K562 (cell line): ENCODE results near the gene TMED6. TPM values are rescaled to one million over a fixed set of nuclear protein-coding genes. Genes with fewer than 3 reads are reported as not detected.
A peak's percentile ranks its signal among the peaks of the same experiment; 100 is the strongest.

ENCODE experiments used
- ATAC-seq: fragments of 200-7000 bp; cut with Tn5 transposase; 3 replicates; pipeline ENCODE4 v1.9.1; 2020; ENCODE audit warnings: moderate library complexity
- BruUV-seq: library from RNA; stranded (reverse); fragments of 400-500 nt; replicated peaks from 2 replicates; lab custom pipeline; 2021; lab: Mats Ljungman, UMichigan
- CTCF ChIA-PET: fragments of 300-600 bp; formaldehyde crosslinking; extraction: SDS; loops from one replicate; lab custom pipeline; 2021; ENCODE audit warnings: low intra/inter-chr PET ratio; lab: Yijun Ruan, JAX
- POLR2A ChIA-PET: fragments of 300-600, 350-650 bp; sonication (Branson Sonifier 250); formaldehyde crosslinking; extraction: SDS; loops from one replicate; lab custom pipeline; 2021; ENCODE audit warnings: antibody characterized with exemption, inconsistent platforms; lab: Yijun Ruan, JAX
- DNase-seq, 4 experiments: peaks; one replicate each; pipeline versions ENCODE4 v3.0.0 to v3.0.0-alpha.2; 2011 to 2018; ENCODE audit warnings: low spot score in 3 of 4, mixed read lengths in 3 of 4; ENCODE audit errors: extremely low read depth in 1 of 4
- FAIRE-seq: peaks from 2 replicates; lab custom pipeline; 2011; peaks lifted over from hg19 to GRCh38; lab: Jason Lieb, UNC
- H2AFZ ChIP-seq: 2 replicates; pipeline ENCODE4 v1.6.0; 2011; ENCODE audit warnings: low read depth, low read length, control low read depth, inconsistent platforms
- H3K27ac ChIP-seq: fragments of 200-600 bp; 3 replicates; pipeline ENCODE4 v1.8.0; 2011; ENCODE audit warnings: low read depth, mild to moderate bottlenecking, control low read depth, inconsistent platforms, low read length, moderate library complexity, mixed read lengths; ENCODE audit errors: extremely low read depth
- H3K27me3 ChIP-seq, 2 experiments: fragments of 300-600 bp in 1 of 2; 2 replicates in 1 of 2; 3 replicates in 1 of 2; pipeline versions ENCODE4 v1.6.0 to v1.8.0; 2011; ENCODE audit warnings: inconsistent platforms in 2 of 2, low read length in 2 of 2, mild to moderate bottlenecking in 1 of 2, mixed read lengths in 1 of 2, moderate library complexity in 1 of 2; ENCODE audit not compliant: control insufficient read depth in 2 of 2, insufficient read depth in 2 of 2
- H3K36me3 ChIP-seq: fragments of 300-600 bp; 3 replicates; pipeline ENCODE4 v1.8.0; 2011; ENCODE audit warnings: mild to moderate bottlenecking, low read length, inconsistent platforms; ENCODE audit not compliant: control insufficient read depth, insufficient read depth
- H3K4me1 ChIP-seq, 2 experiments: fragments of 200-600 bp in 1 of 2; replicated peaks in 1 of 2; 2 replicates in 1 of 2; 3 replicates in 1 of 2; pipeline versions ENCODE4 v1.5.1 to v1.8.0; 2011; ENCODE audit warnings: inconsistent platforms in 2 of 2, low read length in 2 of 2, mild to moderate bottlenecking in 1 of 2, mixed read lengths in 1 of 2, moderate library complexity in 1 of 2; ENCODE audit not compliant: control insufficient read depth in 2 of 2, insufficient read depth in 2 of 2
- H3K4me2 ChIP-seq: 2 replicates; pipeline ENCODE4 v1.6.1; 2011; ENCODE audit warnings: low read length, control low read depth, inconsistent platforms, mixed read lengths; ENCODE audit not compliant: insufficient read depth
- H3K4me3 ChIP-seq: fragments of 200-600 bp; sonication (generic), shearing (Covaris generic); 2 replicates; pipeline ENCODE4 v1.5.1; 2016; ENCODE audit warnings: control low read depth, inconsistent platforms
- H3K79me2 ChIP-seq: fragments of 200-600 bp; 3 replicates; pipeline ENCODE4 v1.8.0; 2011; ENCODE audit warnings: low read length, inconsistent platforms; ENCODE audit not compliant: control insufficient read depth, insufficient read depth
- H3K9ac ChIP-seq, 2 experiments: 2 replicates each; pipeline versions ENCODE4 v1.6.0 to v1.6.1; 2011; ENCODE audit warnings: low read depth in 2 of 2, low read length in 2 of 2, control low read depth in 1 of 2, inconsistent platforms in 1 of 2, mild to moderate bottlenecking in 1 of 2, mixed read lengths in 1 of 2; ENCODE audit not compliant: insufficient read depth in 1 of 2
- H3K9me1 ChIP-seq: one replicate; pipeline ENCODE4 v1.6.0; 2011; ENCODE audit warnings: inconsistent platforms, mild to moderate bottlenecking, low read length, moderate library complexity; ENCODE audit not compliant: control insufficient read depth, insufficient read depth
- H3K9me3 ChIP-seq: replicated peaks from 2 replicates; pipeline ENCODE4 v1.5.1; 2011; ENCODE audit warnings: low read depth, low read length, inconsistent platforms; ENCODE audit not compliant: control insufficient read depth, insufficient read depth
- H4K20me1 ChIP-seq: replicated peaks from 2 replicates; pipeline ENCODE4 v1.6.1; 2011; ENCODE audit warnings: low read length, inconsistent platforms, mixed read lengths; ENCODE audit not compliant: control insufficient read depth, insufficient read depth
- CHD2 ChIP-seq: IDR thresholded peaks from 2 replicates; pipeline ENCODE4 v1.6.1; 2011; ENCODE audit warnings: low read depth, low read length
- DNMT1 ChIP-seq: fragments of 450-650 bp; IDR thresholded peaks from 2 replicates; pipeline ENCODE4 v1.6.1; 2016; ENCODE audit warnings: antibody characterized with exemption, mild to moderate bottlenecking
- ESRRA ChIP-seq: fragments of 450-650 bp; IDR thresholded peaks from 2 replicates; pipeline ENCODE4 v1.6.1; 2014; ENCODE audit warnings: low read depth, mild to moderate bottlenecking, moderate library complexity, borderline replicate concordance
- HDAC3 ChIP-seq: fragments of 450-650 bp; IDR thresholded peaks from 2 replicates; pipeline ENCODE4 v1.6.1; 2018; ENCODE audit warnings: borderline replicate concordance, mild to moderate bottlenecking, moderate library complexity; ENCODE audit not compliant: partially characterized antibody
- HDGF ChIP-seq: fragments of 450-650 bp; IDR thresholded peaks from 2 replicates; pipeline ENCODE4 v1.6.1; 2016
- KAT2B ChIP-seq: IDR thresholded peaks from one replicate; pipeline ENCODE4 v1.6.1; 2012; ENCODE audit warnings: low read depth, mild to moderate bottlenecking, control low read depth, inconsistent platforms, low read length, moderate library complexity
- NRF1 ChIP-seq, 2 experiments: fragments of 450-650 bp; IDR thresholded peaks in 1 of 2; conservative IDR thresholded peaks in 1 of 2; 2 replicates each; pipeline ENCODE4 v1.6.1; 2014; ENCODE audit warnings: mild to moderate bottlenecking in 2 of 2
- POLR2AphosphoS5 ChIP-seq: IDR thresholded peaks from 2 replicates; pipeline ENCODE4 v1.6.1; 2011; ENCODE audit warnings: mild to moderate bottlenecking, low read depth, low read length, moderate library complexity; ENCODE audit not compliant: control insufficient read depth, insufficient read depth
- POLR2G ChIP-seq: fragments of 200-400 bp; formaldehyde crosslinking; IDR thresholded peaks from 2 replicates; pipeline ENCODE4 v1.6.1; 2017; ENCODE audit warnings: low read depth, mild to moderate bottlenecking, antibody characterized with exemption, low read length, moderate library complexity
- RBFOX2 ChIP-seq: fragments of 200-400 bp; formaldehyde crosslinking; IDR thresholded peaks from 2 replicates; pipeline ENCODE4 v1.6.1; 2017; ENCODE audit warnings: low read depth, mild to moderate bottlenecking, low read length, moderate library complexity
- SIRT6 ChIP-seq: IDR thresholded peaks from one replicate; pipeline ENCODE4 v1.6.1; 2012; ENCODE audit warnings: low read depth, mild to moderate bottlenecking, control low read depth, inconsistent platforms, low read length, moderate library complexity
- SP1 ChIP-seq: sonication (generic); formaldehyde crosslinking; IDR thresholded peaks from 2 replicates; pipeline ENCODE4 v1.8.1; 2022; ENCODE audit warnings: mild to moderate bottlenecking, missing genetic modification reagents
- ZNF134 ChIP-seq: fragments of 250-450 bp; sonication (Bioruptor Pico); conservative IDR thresholded peaks from 2 replicates; pipeline ENCODE4 v1.4.0; 2020
- WGBS: fragments of 100-300 bp; shearing (Covaris generic); methylation state at CpG from one replicate; pipeline ENCODE4 v1.1.6; 2016; ENCODE audit warnings: low coverage, mixed read lengths; ENCODE audit not compliant: insufficient coverage; ENCODE audit errors: missing lambda C conversion rate; 5-methylcytosine and 5-hydroxymethylcytosine counted together
- in situ Hi-C: fragments of 300-500 bp; cut with MboI; formaldehyde crosslinking; loops from 4 replicates; pipeline ENCODE4 v1.15.0; 2018; ENCODE audit warnings: inconsistent platforms, mixed read lengths
- intact Hi-C: fragments of 100-400 bp; cut with micrococcal nuclease; formaldehyde crosslinking; loops from 2 replicates; pipeline ENCODE4 v1.14.2; 2022
- polyA plus RNA-seq, 8 experiments: library from polyadenylated mRNA; depleted of rRNA in 4 of 8; stranded (reverse) in 5 of 8; unstranded in 3 of 8; fragments of >200 nt; fragmentation: Nextera tagmentation in 2 of 8; fragmentation: Illumina TruSeq in 1 of 8; extraction: Ambion mirVana in 2 of 8; extraction: Trizol in 1 of 8; gene quantifications; 2 replicates each; pipeline versions ENCODE4 v1.2.1 to v1.2.3, GENCODE V29; 2011 to 2014; ENCODE audit warnings: inconsistent platforms in 1 of 8, missing spikeins in 1 of 8
- total RNA-seq, 7 experiments: library from RNA; depleted of rRNA in 6 of 7; stranded (reverse); fragments of >200 nt in 6 of 7; fragmentation: Illumina TruSeq in 2 of 7; extraction: Trizol in 2 of 7; gene quantifications; 2 replicates each; pipeline versions ENCODE4 v1.2.1 to v1.2.3, GENCODE V29; 2011 to 2021; ENCODE audit warnings: low replicate concordance in 1 of 7
- TF ChIP-seq, protein P1 (sequence below): sonication (generic); formaldehyde crosslinking; IDR thresholded peaks from 2 replicates; pipeline ENCODE4 v1.8.1; 2023; ENCODE audit warnings: mild to moderate bottlenecking, missing genetic modification reagents
- TF ChIP-seq, protein P2 (sequence below): IDR thresholded peaks from 2 replicates; pipeline ENCODE4 v1.6.1; 2014; ENCODE audit warnings: antibody characterized with exemption

Gene TMED6
- total and polyA plus RNA-seq, 9 of the 15 experiments (the other 6 are each of a cell fraction or from before 2014, with no cell fraction given) = 0.14 to 0.45 (median 0.25) TPM; not detected in 2

DNA sequence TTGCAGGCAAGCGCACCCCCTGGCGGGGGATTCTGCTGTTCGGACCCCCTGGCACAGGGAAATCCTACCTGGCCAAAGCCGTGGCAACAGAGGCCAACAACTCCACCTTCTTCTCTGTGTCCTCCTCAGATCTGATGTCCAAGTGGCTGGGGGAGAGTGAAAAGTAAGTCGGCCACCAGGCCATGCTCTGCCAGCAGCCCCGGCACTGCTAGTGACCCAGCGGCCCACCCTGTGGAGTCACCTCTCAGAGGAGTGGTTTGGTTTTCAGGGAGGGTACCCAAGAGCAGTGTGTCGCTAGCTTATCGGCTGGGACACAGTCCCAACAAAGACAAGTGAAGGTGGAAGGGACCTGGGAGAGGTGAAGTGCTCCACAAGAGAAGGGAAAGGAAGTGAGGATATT, 32.2 kb downstream of the TMED6 start:
- POLR2A ChIA-PET = interaction anchor here (1.0 kb wide), 1 partner anchor 10 kb away, joined by 4 read pairs; no protein-coding TSS in a partner anchor

DNA sequence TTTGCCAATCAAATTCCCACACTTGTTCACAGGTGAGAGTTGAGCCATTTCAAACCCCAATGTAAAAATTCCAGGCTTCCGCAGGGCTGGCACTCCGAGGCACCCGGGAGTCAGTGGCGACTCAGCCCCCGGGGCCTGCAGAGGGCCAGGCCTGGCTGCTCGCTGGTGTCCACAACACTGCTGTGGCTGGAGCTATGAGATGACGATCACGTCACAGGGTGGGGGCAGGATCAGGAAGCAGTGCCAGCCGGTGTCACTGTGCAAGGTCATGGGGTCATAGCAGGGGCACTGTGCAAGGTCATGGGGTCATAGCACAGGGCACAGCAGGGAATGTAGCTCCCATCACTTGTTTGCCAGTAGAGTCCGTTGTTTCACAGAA, 32.7 kb downstream of the TMED6 start:
- Histone ChIP-seq H3K4me1 (peaks cover 2 to 18% of the 10 kb centered on the region in 2 experiments; a peak in 4 of 5 replicates), H2AFZ (no peak overlapping the region), H3K27me3 (no peaks in the 10 kb centered on the region), H3K9me1 (no peaks in the 10 kb centered on the region), H3K79me2 (peaks cover 37% of the 10 kb centered on the region), H4K20me1 (peaks cover 11% of the 10 kb centered on the region; the same call in 1 of the 2 replicates), H3K27ac (no peak overlapping the region), H3K9me3 (no peaks in the 10 kb centered on the region), H3K4me2 (no peak overlapping the region), H3K4me3 (no peak overlapping the region), H3K36me3 (peaks cover 94% of the 10 kb centered on the region), H3K9ac (peak overlapping the region in 1 of 2 experiments; percentile 17; a peak in 2 of 4 replicates)
- BruUV-seq = no TSS peak
- ATAC-seq (no peak), DNase-seq (no peak), FAIRE-seq (no peak)
- ChIA-PET CTCF (no interaction called here), POLR2A (interaction anchor here (0.6 to 5.5 kb wide), 3 partner anchors 9 to 405 kb away, joined by 3 to 51 read pairs (median 3); partner anchors contain the start of gene PDF)
- intact Hi-C loops = no loop called here
- in situ Hi-C loops = no loop called here
- 89% methylated on average over 10 of the region's 10 CpGs for WGBS
- TF ChIP-seq SIRT6 (no peak), NRF1 (conservative IDR thresholded peaks at IDR 0.05 in 1 of 2, IDR thresholded peaks at IDR 0.05 in 1 of 2) (no peak), POLR2G (0 out of 2 replicates have a peak, but pooled peaks have one; percentile 24), ZNF134 (CRISPR knock-in tag) (no peak), SP1 (CRISPR knock-in tag) (no peak), RBFOX2 (peak; percentile 12; the same call in 1 of the 2 replicates), ESRRA (peak; percentile 70; the same call in 1 of the 2 replicates), HDAC3 (no peak), POLR2AphosphoS5 (no peak)
- TF ChIP-seq, protein P1, sequence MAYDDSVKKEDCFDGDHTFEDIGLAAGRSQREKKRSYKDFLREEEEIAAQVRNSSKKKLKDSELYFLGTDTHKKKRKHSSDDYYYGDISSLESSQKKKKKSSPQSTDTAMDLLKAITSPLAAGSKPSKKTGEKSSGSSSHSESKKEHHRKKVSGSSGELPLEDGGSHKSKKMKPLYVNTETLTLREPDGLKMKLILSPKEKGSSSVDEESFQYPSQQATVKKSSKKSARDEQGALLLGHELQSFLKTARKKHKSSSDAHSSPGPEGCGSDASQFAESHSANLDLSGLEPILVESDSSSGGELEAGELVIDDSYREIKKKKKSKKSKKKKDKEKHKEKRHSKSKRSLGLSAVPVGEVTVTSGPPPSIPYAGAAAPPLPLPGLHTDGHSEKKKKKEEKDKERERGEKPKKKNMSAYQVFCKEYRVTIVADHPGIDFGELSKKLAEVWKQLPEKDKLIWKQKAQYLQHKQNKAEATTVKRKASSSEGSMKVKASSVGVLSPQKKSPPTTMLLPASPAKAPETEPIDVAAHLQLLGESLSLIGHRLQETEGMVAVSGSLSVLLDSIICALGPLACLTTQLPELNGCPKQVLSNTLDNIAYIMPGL (CRISPR knock-in tag) = no peak
- TF ChIP-seq, protein P2, sequence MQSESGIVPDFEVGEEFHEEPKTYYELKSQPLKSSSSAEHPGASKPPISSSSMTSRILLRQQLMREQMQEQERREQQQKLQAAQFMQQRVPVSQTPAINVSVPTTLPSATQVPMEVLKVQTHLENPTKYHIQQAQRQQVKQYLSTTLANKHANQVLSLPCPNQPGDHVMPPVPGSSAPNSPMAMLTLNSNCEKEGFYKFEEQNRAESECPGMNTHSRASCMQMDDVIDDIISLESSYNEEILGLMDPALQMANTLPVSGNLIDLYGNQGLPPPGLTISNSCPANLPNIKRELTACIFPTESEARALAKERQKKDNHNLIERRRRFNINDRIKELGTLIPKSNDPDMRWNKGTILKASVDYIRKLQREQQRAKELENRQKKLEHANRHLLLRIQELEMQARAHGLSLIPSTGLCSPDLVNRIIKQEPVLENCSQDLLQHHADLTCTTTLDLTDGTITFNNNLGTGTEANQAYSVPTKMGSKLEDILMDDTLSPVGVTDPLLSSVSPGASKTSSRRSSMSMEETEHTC = no peak

More for the DNA sequence above, 32.2 kb downstream of the TMED6 start:
- intact Hi-C loops = no loop called here
- in situ Hi-C loops = no loop called here
- CTCF ChIA-PET = no interaction called here
- BruUV-seq = no TSS peak
- ATAC-seq = no peak
- no peak for DNase-seq
- 94% methylated on average over 9 of the region's 9 CpGs for WGBS
- no peak overlapping the region for H3K27ac ChIP-seq
- no peak for TF ChIP-seq CHD2
- TF ChIP-seq POLR2G = peak; percentile 32; the same call in 1 of the 2 replicates
- TF ChIP-seq KAT2B = no peak
- no peak for TF ChIP-seq DNMT1
- TF ChIP-seq HDGF = no peak
- TF ChIP-seq, all 486 proteins: peak for 1
- peaks cover 2 to 23% of the 10 kb centered on the region in 2 experiments; a peak in 4 of 5 replicates for H3K4me1 ChIP-seq
- H3K9ac ChIP-seq = peak overlapping the region in 1 of 2 experiments; percentile 17; a peak in 1 of 4 replicates
- peaks cover 94% of the 10 kb centered on the region for H3K36me3 ChIP-seq
- no peaks in the 10 kb centered on the region for H3K27me3 ChIP-seq
- no peak overlapping the region for H2AFZ ChIP-seq
- H3K79me2 ChIP-seq = peaks cover 37% of the 10 kb centered on the region
- no peak for FAIRE-seq
- no peak overlapping the region for H3K4me2 ChIP-seq
- H4K20me1 ChIP-seq = peaks cover 11% of the 10 kb centered on the region; the same call in 1 of the 2 replicates
- no peaks in the 10 kb centered on the region for H3K9me3 ChIP-seq
- H3K9me1 ChIP-seq = no peaks in the 10 kb centered on the region
- no peak overlapping the region for H3K4me3 ChIP-seq
